ENCODE results near the gene KCNAB2.

The KCNAB2 gene

DNA sequence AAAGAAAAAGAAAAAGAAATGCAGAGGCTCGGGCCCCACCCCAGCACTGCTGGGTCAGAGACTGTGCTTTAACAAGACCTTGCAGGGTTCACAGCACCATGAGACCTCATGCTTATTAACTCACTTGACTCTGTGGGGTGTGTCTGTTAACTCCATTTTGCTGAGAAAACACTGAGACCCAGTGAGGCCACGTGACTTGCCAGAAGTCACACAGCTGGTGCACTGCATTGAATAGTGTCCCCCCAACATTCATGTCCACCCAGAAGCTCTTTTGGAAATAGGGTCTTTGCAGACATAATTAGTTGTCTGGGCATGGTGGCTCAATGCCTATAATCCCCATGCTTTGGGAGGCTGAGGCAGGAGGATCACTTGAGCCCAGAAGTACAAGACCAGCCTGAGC is 94.7 kb downstream of the KCNAB2 start:
- DNase-seq (ENCODE audit: low read depth): no peak
- TF ChIP-seq, protein P1, sequence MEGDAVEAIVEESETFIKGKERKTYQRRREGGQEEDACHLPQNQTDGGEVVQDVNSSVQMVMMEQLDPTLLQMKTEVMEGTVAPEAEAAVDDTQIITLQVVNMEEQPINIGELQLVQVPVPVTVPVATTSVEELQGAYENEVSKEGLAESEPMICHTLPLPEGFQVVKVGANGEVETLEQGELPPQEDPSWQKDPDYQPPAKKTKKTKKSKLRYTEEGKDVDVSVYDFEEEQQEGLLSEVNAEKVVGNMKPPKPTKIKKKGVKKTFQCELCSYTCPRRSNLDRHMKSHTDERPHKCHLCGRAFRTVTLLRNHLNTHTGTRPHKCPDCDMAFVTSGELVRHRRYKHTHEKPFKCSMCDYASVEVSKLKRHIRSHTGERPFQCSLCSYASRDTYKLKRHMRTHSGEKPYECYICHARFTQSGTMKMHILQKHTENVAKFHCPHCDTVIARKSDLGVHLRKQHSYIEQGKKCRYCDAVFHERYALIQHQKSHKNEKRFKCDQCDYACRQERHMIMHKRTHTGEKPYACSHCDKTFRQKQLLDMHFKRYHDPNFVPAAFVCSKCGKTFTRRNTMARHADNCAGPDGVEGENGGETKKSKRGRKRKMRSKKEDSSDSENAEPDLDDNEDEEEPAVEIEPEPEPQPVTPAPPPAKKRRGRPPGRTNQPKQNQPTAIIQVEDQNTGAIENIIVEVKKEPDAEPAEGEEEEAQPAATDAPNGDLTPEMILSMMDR (conservative IDR thresholded peaks at IDR 0.05; ENCODE audit: control insufficient read depth, insufficient read depth, low read depth, low read length): no peak
- H3K4me3 ChIP-seq (ENCODE audit: control insufficient read depth, low read depth, low read length): no peak overlapping the region

DNA sequence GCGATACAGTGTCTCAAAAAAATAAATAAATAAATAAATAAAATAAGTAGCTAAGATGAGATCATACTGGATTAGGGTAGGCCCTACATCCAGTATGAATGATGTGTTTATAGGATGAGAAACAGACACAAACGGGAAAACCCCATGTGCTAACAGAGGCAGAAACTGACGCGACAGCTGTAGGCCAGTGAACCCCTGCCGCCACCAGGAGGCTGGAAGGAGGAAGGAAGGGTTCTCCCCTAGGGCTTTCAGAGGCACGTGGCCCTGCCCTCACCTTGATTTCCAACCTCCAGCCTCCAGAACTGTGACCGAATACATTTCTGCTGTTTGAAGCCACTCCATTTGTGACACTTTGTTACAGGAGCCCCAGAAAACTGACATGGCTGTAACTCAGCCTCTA is 95.9 kb downstream of the KCNAB2 start:
- TF ChIP-seq, protein P1 (conservative IDR thresholded peaks at IDR 0.05; ENCODE audit: control insufficient read depth, insufficient read depth, low read depth, low read length): no peak
- DNase-seq (ENCODE audit: low read depth): no peak
- no peak overlapping the region for H3K4me3 ChIP-seq (ENCODE audit: control insufficient read depth, low read depth, low read length)

DNA sequence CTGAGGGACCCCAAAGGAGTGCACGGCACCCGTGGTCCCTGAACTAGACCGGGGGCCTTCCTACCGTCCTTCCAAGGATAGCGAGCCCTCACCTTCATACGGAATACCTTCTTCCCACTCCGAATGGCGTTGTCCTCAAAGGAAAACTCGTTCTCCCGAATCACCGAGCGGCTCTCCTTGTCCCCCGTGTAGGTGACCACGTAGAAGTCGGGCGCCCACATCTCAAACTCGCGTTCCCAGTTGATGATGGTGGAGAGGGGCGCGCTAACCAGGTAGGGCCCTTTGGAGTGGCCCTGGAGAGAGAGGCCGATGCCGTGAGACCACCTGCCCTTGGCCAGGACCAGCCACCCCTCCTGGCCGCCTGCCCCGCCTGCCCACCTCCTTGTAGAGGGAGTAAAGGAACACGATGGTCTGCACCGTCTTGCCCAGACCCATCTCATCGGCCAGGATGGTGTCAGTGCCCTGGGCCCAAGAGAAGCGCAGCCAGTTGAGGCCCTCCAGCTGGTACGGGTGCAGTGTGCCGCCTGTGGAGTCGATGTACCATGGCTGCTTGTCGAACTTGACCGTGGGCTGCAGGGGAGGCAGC is 96.4 kb downstream of the KCNAB2 start:
- TF ChIP-seq, protein P1 (conservative IDR thresholded peaks at IDR 0.05; ENCODE audit: control insufficient read depth, insufficient read depth, low read depth, low read length): no peak
- H3K4me3 ChIP-seq (ENCODE audit: control insufficient read depth, low read depth, low read length): no peak overlapping the region
- DNase-seq (ENCODE audit: low read depth): no peak

- DNase-seq (ENCODE audit: low read depth): no peak
- TF ChIP-seq, protein P1 (conservative IDR thresholded peaks at IDR 0.05; ENCODE audit: control insufficient read depth, insufficient read depth, low read depth, low read length): no peak
- H3K4me3 ChIP-seq (ENCODE audit: control insufficient read depth, low read depth, low read length): no peak overlapping the region
Observed at GRCh38 chr1:6142734-6143133, 97.0 kb downstream of the KCNAB2 start.

GRCh38 chr1:6143395-6143794 is 97.7 kb downstream of the KCNAB2 start:
- TF ChIP-seq, protein P1 (conservative IDR thresholded peaks at IDR 0.05; ENCODE audit: control insufficient read depth, insufficient read depth, low read depth, low read length): no peak
- H3K4me3 ChIP-seq (ENCODE audit: control insufficient read depth, low read depth, low read length): no peak overlapping the region
- DNase-seq (ENCODE audit: low read depth): no peak

DNA sequence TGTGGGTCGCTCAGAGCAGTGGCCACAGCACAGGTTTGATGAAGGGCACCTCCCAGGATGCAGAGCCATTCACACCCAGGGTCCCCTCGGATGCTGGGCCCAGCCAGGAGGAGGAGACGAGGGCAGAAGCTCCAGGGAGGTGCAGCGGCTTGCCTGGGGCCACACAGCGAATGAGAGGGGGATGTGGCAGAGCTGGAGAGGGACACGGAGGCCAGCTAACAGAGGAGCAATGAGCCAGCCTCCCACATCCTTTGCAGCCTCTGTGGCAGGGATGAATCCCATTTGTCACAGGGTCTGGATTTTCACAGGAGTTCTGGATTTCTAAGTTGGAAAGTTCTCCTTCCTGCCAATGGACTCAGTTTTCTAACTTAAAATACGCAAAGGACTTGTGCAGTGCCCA is 98.5 kb downstream of the KCNAB2 start:
- no peak for DNase-seq (ENCODE audit: low read depth)
- TF ChIP-seq, protein P1 (conservative IDR thresholded peaks at IDR 0.05; ENCODE audit: control insufficient read depth, insufficient read depth, low read depth, low read length): no peak
- no peak overlapping the region for H3K4me3 ChIP-seq (ENCODE audit: control insufficient read depth, low read depth, low read length)
